GM15510 (cell line): ENCODE measurements around the gene HELZ2.

Experiments used
- POLR2A ChIP-seq: IDR thresholded peaks from 3 replicates; pipeline ENCODE4 v1.6.1; 2011; ENCODE audit warnings: borderline replicate concordance; ENCODE audit not compliant: insufficient read length; ENCODE audit errors: extremely low read depth

Gene HELZ2

GRCh38 chr20:63587776-63588591 lies 13.9 kb upstream of the HELZ2 start:
- TF ChIP-seq POLR2A = no peak

- TF ChIP-seq POLR2A = no peak
These were observed 13.2 kb upstream of the HELZ2 start for GRCh38 chr20:63587256-63587655.

GRCh38 chr20:63586797-63587196 lies 12.8 kb upstream of the HELZ2 start:
- no peak for TF ChIP-seq POLR2A

GRCh38 chr20:63585616-63586565 lies 11.9 kb upstream of the HELZ2 start:
- no peak for TF ChIP-seq POLR2A

GRCh38 chr20:63582382-63583063 lies 8.5 kb upstream of the HELZ2 start:
- no peak for TF ChIP-seq POLR2A

GRCh38 chr20:63580796-63581461 lies 6.9 kb upstream of the HELZ2 start:
- TF ChIP-seq POLR2A = no peak

GRCh38 chr20:63579017-63579694 lies 5.1 kb upstream of the HELZ2 start:
- TF ChIP-seq POLR2A = no peak

GRCh38 chr20:63578224-63579016 lies 4.4 kb upstream of the HELZ2 start:
- TF ChIP-seq POLR2A = no peak

- no peak for TF ChIP-seq POLR2A
These were observed 3.4 kb upstream of the HELZ2 start for GRCh38 chr20:63577317-63577894.

- no peak for TF ChIP-seq POLR2A
These were observed 2.3 kb upstream of the HELZ2 start for GRCh38 chr20:63576311-63576710.

- no peak for TF ChIP-seq POLR2A
These were observed 1.0 kb upstream of the HELZ2 start for GRCh38 chr20:63574829-63575743.

GRCh38 chr20:63573647-63574131 lies 350 bp downstream of the HELZ2 start:
- no peak for TF ChIP-seq POLR2A
